CD14-positive monocyte (primary cell): ENCODE measurements around the gene PLEKHG2. TPM values are rescaled to one million over a fixed set of nuclear protein-coding genes. Genes with fewer than 3 reads are reported as not detected.

Experiments used
- DNase-seq, 3 donors: peaks; one replicate each; pipeline ENCODE4 v3.0.0-alpha.2; 2011 to 2022
- H2AFZ ChIP-seq: 2 replicates; pipeline ENCODE4 v1.6.0; 2012; ENCODE audit warnings: mild to moderate bottlenecking, low read depth, low read length, inconsistent platforms; ENCODE audit not compliant: insufficient read depth, poor library complexity, severe bottlenecking
- H3K27ac ChIP-seq, 2 donors: 1 replicate in 1 of 2; 2 replicates in 1 of 2; pipeline ENCODE4 v1.5.1; 2012 to 2013; ENCODE audit warnings: low read length in 2 of 2, control low read depth in 1 of 2, inconsistent platforms in 1 of 2, low read depth in 1 of 2, mild to moderate bottlenecking in 1 of 2
- H3K27me3 ChIP-seq, 2 donors: one replicate each; pipeline versions ENCODE4 v1.6.0 to v1.6.1; 2011 to 2013; ENCODE audit warnings: low read length in 2 of 2; ENCODE audit not compliant: control insufficient read depth in 2 of 2, insufficient read depth in 2 of 2
- H3K36me3 ChIP-seq, 2 donors: replicated peaks in 1 of 2; 1 replicate in 1 of 2; 2 replicates in 1 of 2; pipeline versions ENCODE4 v1.5.1 to v1.6.1; 2012 to 2013; ENCODE audit warnings: low read length in 2 of 2, control low read depth in 1 of 2, inconsistent platforms in 1 of 2, mild to moderate bottlenecking in 1 of 2; ENCODE audit not compliant: insufficient read depth in 2 of 2, control insufficient read depth in 1 of 2
- H3K4me1 ChIP-seq, 2 donors: 1 replicate in 1 of 2; 2 replicates in 1 of 2; pipeline versions ENCODE4 v1.5.1 to v1.6.1; 2012 to 2013; ENCODE audit warnings: low read length in 2 of 2, control low read depth in 1 of 2, inconsistent platforms in 1 of 2, mild to moderate bottlenecking in 1 of 2, moderate library complexity in 1 of 2; ENCODE audit not compliant: insufficient read depth in 2 of 2, control insufficient read depth in 1 of 2
- H3K4me2 ChIP-seq: replicated peaks from 2 replicates; pipeline ENCODE3; 2012; ENCODE audit warnings: low read length, moderate library complexity, mild to moderate bottlenecking; ENCODE audit not compliant: poor library complexity, severe bottlenecking; ENCODE audit errors: extremely low read depth
- H3K4me3 ChIP-seq, 3 experiments: fragments of 200-600 bp in 1 of 3; sonication (generic) in 1 of 3; replicated peaks in 1 of 3; 1 replicate in 2 of 3; 2 replicates in 1 of 3; pipeline ENCODE4 v1.5.1; 2011 to 2013; ENCODE audit warnings: low read length in 3 of 3, mild to moderate bottlenecking in 3 of 3, control low read depth in 2 of 3, low read depth in 2 of 3, inconsistent platforms in 1 of 3, moderate library complexity in 1 of 3
- H3K79me2 ChIP-seq: 2 replicates; pipeline ENCODE4 v1.6.0; 2012; ENCODE audit warnings: mild to moderate bottlenecking, control low read depth, inconsistent platforms, low read length, moderate library complexity; ENCODE audit not compliant: insufficient read depth
- H3K9ac ChIP-seq: 2 replicates; pipeline ENCODE4 v1.6.0; 2017; ENCODE audit warnings: low read length, mild to moderate bottlenecking; ENCODE audit not compliant: insufficient read depth, poor library complexity, severe bottlenecking
- H3K9me3 ChIP-seq, 2 donors: replicated peaks in 1 of 2; 1 replicate in 1 of 2; 2 replicates in 1 of 2; pipeline versions ENCODE4 v1.5.1 to v1.6.1; 2012 to 2013; ENCODE audit warnings: low read length in 2 of 2, control low read depth in 1 of 2; ENCODE audit not compliant: control insufficient read depth in 1 of 2, insufficient read depth in 1 of 2
- H4K20me1 ChIP-seq: 2 replicates; pipeline ENCODE4 v1.6.0; 2012; ENCODE audit warnings: mild to moderate bottlenecking, low read length, control low read depth, moderate library complexity; ENCODE audit not compliant: insufficient read depth
- H3K27ac Mint-ChIP-seq, 7 donors: one replicate each; pipeline ENCODE4 v1.8.0; 2020; ENCODE audit warnings: mild to moderate bottlenecking in 7 of 7, mixed read lengths in 7 of 7, moderate library complexity in 6 of 7, inconsistent platforms in 2 of 7
- H3K27me3 Mint-ChIP-seq, 3 donors: one replicate each; pipeline ENCODE4 v1.8.0; 2021 to 2022; ENCODE audit warnings: low read depth in 3 of 3, mild to moderate bottlenecking in 3 of 3, mixed read lengths in 3 of 3, moderate library complexity in 3 of 3, inconsistent platforms in 1 of 3
- H3K36me3 Mint-ChIP-seq, 2 donors: one replicate each; pipeline ENCODE4 v1.8.0; 2020; ENCODE audit warnings: mixed read lengths in 2 of 2, inconsistent platforms in 1 of 2, mild to moderate bottlenecking in 1 of 2
- H3K4me1 Mint-ChIP-seq: one replicate; pipeline ENCODE4 v1.8.0; 2020; ENCODE audit warnings: mild to moderate bottlenecking, mixed read lengths
- H3K4me3 Mint-ChIP-seq, 2 donors: one replicate each; pipeline ENCODE4 v1.8.0; 2020; ENCODE audit warnings: mild to moderate bottlenecking in 2 of 2, mixed read lengths in 2 of 2, moderate library complexity in 1 of 2
- H3K9me3 Mint-ChIP-seq, 7 donors: one replicate each; pipeline ENCODE4 v1.8.0; 2020 to 2022; ENCODE audit warnings: mixed read lengths in 7 of 7, mild to moderate bottlenecking in 6 of 7, moderate library complexity in 6 of 7, inconsistent platforms in 2 of 7
- WGBS: methylation state at CpG from one replicate; pipeline ENCODE4 v1.1.5; 2013; ENCODE audit warnings: missing lambda C conversion rate; ENCODE audit not compliant: insufficient coverage; 5-methylcytosine and 5-hydroxymethylcytosine counted together
- intact Hi-C, 2 donors: fragments of 100-400 bp; cut with micrococcal nuclease; formaldehyde crosslinking; loops; one replicate each; pipeline versions ENCODE4 v1.15.0 to v1.15.1; 2023
- polyA plus RNA-seq, 3 donors: library from polyadenylated mRNA; depleted of rRNA in 1 of 3; unstranded in 2 of 3; stranded (reverse) in 1 of 3; fragments of 300-500 nt in 2 of 3; fragments of >200 nt in 1 of 3; fragmentation: Illumina TruSeq in 2 of 3; gene quantifications; 1 replicate in 2 of 3; 2 replicates in 1 of 3; pipeline ENCODE4 v1.2.3, GENCODE V29; 2012 to 2021
- TF ChIP-seq, protein P1 (sequence below): fragments of 200-600 bp; IDR thresholded peaks from one replicate; pipeline ENCODE4 v1.8.0; 2022; ENCODE audit warnings: antibody characterized with exemption, mild to moderate bottlenecking

Gene PLEKHG2
- polyA plus RNA-seq, 3 donors = 0.73 to 202 (median 1.2) TPM

DNA sequence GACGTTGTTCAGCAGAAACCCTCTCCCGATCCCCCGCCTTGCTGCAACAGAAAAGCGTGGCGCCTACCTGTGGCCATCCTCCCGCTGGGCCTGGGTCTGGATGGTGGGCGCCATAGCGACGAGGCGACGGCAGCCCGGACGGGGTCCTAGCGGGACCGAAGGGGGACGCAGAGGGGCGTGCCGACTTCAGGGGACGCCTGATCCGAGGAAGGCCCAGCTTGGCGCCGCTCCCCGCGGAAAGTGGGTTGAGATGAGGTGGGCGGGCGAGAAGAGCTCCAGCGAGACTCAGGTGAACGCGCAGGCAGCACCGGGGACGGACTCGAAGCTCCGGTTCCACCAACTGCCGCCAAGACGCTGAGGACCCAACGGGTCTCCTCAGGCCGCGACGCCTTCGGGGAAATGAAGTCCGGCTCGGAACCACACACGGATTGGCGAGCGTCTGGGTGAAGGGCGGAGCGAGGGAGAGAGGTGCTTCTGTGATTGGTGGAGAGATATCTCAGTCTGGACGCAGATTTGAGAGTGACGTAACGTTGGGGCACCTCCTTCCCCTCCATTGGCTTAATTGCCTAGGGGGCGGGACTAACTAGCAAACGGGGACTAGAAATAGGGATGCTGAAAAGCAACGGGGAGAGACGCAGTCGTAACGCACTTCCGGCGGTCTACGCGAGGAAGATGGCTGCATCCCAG is 21.6 kb upstream of the PLEKHG2 start, which contains the start of the genes MED29 and PAF1:
TSS of gene MED29 (plus strand) at position 628 of the 687 bp plus-strand sequence. CDS start at position 673, 45 bp downstream.
TSS of gene PAF1 (minus strand) at position 356 of the 687 bp plus-strand sequence. CDS start at position 114, 242 bp downstream.
- H3K4me3 ChIP-seq = peak within 1 kb of the TSS; percentile 77 to 97 (median 79)
- H3K27ac ChIP-seq = peak within 1 kb of the TSS; percentile 85 to 91
- no peaks in the 10 kb centered on the region for H3K27me3 ChIP-seq
- peaks cover 46 to 68% of the 10 kb centered on the region in 2 donors for H3K36me3 Mint-ChIP-seq
- H3K36me3 ChIP-seq = peaks cover 43 to 62% of the 10 kb centered on the region in 2 donors
- peak within 1 kb of the TSS; percentile 79 for H2AFZ ChIP-seq
- whole genome bisulfite sequencing = under 1% methylated on average over 48 of the region's 60 CpGs
- H3K9me3 ChIP-seq = no peaks in the 10 kb centered on the region
- TF ChIP-seq, protein P1, sequence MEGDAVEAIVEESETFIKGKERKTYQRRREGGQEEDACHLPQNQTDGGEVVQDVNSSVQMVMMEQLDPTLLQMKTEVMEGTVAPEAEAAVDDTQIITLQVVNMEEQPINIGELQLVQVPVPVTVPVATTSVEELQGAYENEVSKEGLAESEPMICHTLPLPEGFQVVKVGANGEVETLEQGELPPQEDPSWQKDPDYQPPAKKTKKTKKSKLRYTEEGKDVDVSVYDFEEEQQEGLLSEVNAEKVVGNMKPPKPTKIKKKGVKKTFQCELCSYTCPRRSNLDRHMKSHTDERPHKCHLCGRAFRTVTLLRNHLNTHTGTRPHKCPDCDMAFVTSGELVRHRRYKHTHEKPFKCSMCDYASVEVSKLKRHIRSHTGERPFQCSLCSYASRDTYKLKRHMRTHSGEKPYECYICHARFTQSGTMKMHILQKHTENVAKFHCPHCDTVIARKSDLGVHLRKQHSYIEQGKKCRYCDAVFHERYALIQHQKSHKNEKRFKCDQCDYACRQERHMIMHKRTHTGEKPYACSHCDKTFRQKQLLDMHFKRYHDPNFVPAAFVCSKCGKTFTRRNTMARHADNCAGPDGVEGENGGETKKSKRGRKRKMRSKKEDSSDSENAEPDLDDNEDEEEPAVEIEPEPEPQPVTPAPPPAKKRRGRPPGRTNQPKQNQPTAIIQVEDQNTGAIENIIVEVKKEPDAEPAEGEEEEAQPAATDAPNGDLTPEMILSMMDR = no peak
- H3K27ac Mint-ChIP-seq = peak within 1 kb of the TSS; percentile 97 to 99 (median 98)
- peaks cover 0 to 3% (median 0%) of the 10 kb centered on the region in 3 donors for H3K27me3 Mint-ChIP-seq
- no peaks in the 10 kb centered on the region for H4K20me1 ChIP-seq
- DNase-seq = peak; percentile 99 to 100 (median 99)
- peaks cover 21 to 22% of the 10 kb centered on the region in 2 donors for H3K4me1 ChIP-seq
- H3K9me3 Mint-ChIP-seq = no peaks in the 10 kb centered on the region
- intact Hi-C loops = loop anchor here (1.0 to 10.0 kb wide), 4 partner anchors 45 to 144 kb away; partner anchors contain the start of genes EID2B (in 2 of the 2) and SAMD4B (in 1 of the 2)
- peaks cover 49% of the 10 kb centered on the region for H3K79me2 ChIP-seq
- H3K4me2 ChIP-seq = peak within 1 kb of the TSS; percentile 89
- H3K4me3 Mint-ChIP-seq = peak within 1 kb of the TSS; percentile 89 to 96
- peak within 1 kb of the TSS; percentile 93 for H3K9ac ChIP-seq
- H3K4me1 Mint-ChIP-seq = peaks cover 19% of the 10 kb centered on the region
